ENCODE results near the gene GNPDA1.
"Not testable (repeated sequence)": the region's sequence is repeated elsewhere in the genome, so short reads cannot be mapped to it uniquely, and the experiment has no call there.

The GNPDA1 gene

GRCh38 chr5:142012792-142013388 lies at the start of gene GNPDA1:
Gene GNPDA1 (minus strand): TSS chr5:142013027. CDS start chr5:142012035, 992 bp downstream.
- peak; percentile 75 for DNase-seq

GRCh38 chr5:142059304-142059940 lies 46.6 kb upstream of the GNPDA1 start:
- peak; percentile 10 for DNase-seq

GRCh38 chr5:142057697-142058056 lies 44.9 kb upstream of the GNPDA1 start:
- no peak for DNase-seq

- DNase-seq, result no peak
These were observed 44.2 kb upstream of the GNPDA1 start for GRCh38 chr5:142056816-142057696.

- no peak for DNase-seq
These were observed 42.5 kb upstream of the GNPDA1 start for GRCh38 chr5:142055301-142055700.

- DNase-seq, result peak; percentile 5
These were observed 40.8 kb upstream of the GNPDA1 start for GRCh38 chr5:142053426-142054151.

- not testable (repeated sequence) for DNase-seq
These were observed 39.2 kb upstream of the GNPDA1 start for GRCh38 chr5:142052026-142052425.

- no peak for DNase-seq
These were observed 35.4 kb upstream of the GNPDA1 start for GRCh38 chr5:142048272-142048671.

- DNase-seq, result no peak
These were observed 33.4 kb upstream of the GNPDA1 start for GRCh38 chr5:142046191-142046590.

GRCh38 chr5:142040881-142041280 lies 28.1 kb upstream of the GNPDA1 start:
- DNase-seq, result not testable (repeated sequence)

- no peak for DNase-seq
These were observed 27.5 kb upstream of the GNPDA1 start for GRCh38 chr5:142040285-142040684.

- no peak for DNase-seq
These were observed 25.9 kb upstream of the GNPDA1 start for GRCh38 chr5:142038735-142039134.

GRCh38 chr5:142037599-142037998 lies 24.8 kb upstream of the GNPDA1 start:
- not testable (repeated sequence) for DNase-seq

- no peak for DNase-seq
These were observed 24.1 kb upstream of the GNPDA1 start for GRCh38 chr5:142036918-142037317.

GRCh38 chr5:142034994-142035393 lies 22.2 kb upstream of the GNPDA1 start:
- no peak for DNase-seq

- DNase-seq, result not testable (repeated sequence)
These were observed 21.1 kb upstream of the GNPDA1 start for GRCh38 chr5:142033632-142034567.

GRCh38 chr5:142032747-142033631 lies 20.2 kb upstream of the GNPDA1 start:
- no peak for DNase-seq

GRCh38 chr5:142032150-142032549 lies 19.3 kb upstream of the GNPDA1 start:
- DNase-seq, result no peak

GRCh38 chr5:142025637-142026036 lies 12.8 kb upstream of the GNPDA1 start:
- DNase-seq, result no peak

GRCh38 chr5:142024771-142025304 lies 12.0 kb upstream of the GNPDA1 start:
- DNase-seq, result peak; percentile 90

GRCh38 chr5:142023836-142024235 lies 11.0 kb upstream of the GNPDA1 start:
- no peak for DNase-seq
